22Rv1 (cell line): ENCODE measurements around the gene POU2F2.

Experiments used
- CTCF ChIP-seq: fragments of 450-650 bp; IDR thresholded peaks from 2 replicates; pipeline ENCODE4 v1.5.1; 2017; ENCODE audit warnings: mild to moderate bottlenecking
- ZFX ChIP-seq: fragments of 450-650 bp; IDR thresholded peaks from 2 replicates; pipeline ENCODE4 v1.6.1; 2017; ENCODE audit warnings: antibody characterized with exemption, borderline replicate concordance

- no peak for TF ChIP-seq CTCF
- no peak for TF ChIP-seq ZFX
These were observed 33.5 kb downstream of the POU2F2 start for GRCh38 chr19:42098781-42099180.
